Activated CD8-positive, alpha-beta memory T cell treated with anti-CD3 and anti-CD28 coated beads for 4 hours (primary cell): ENCODE data around the gene KASH5.
"Not testable (repeated sequence)": the region's sequence is repeated elsewhere in the genome, so short reads cannot be mapped to it uniquely, and the experiment has no call there.

ENCODE experiments used
- DNase-seq, 2 donors: peaks; one replicate each; pipeline ENCODE4 v3.0.0-alpha.2; 2020; ENCODE audit warnings: low read depth in 2 of 2

Gene KASH5

DNA sequence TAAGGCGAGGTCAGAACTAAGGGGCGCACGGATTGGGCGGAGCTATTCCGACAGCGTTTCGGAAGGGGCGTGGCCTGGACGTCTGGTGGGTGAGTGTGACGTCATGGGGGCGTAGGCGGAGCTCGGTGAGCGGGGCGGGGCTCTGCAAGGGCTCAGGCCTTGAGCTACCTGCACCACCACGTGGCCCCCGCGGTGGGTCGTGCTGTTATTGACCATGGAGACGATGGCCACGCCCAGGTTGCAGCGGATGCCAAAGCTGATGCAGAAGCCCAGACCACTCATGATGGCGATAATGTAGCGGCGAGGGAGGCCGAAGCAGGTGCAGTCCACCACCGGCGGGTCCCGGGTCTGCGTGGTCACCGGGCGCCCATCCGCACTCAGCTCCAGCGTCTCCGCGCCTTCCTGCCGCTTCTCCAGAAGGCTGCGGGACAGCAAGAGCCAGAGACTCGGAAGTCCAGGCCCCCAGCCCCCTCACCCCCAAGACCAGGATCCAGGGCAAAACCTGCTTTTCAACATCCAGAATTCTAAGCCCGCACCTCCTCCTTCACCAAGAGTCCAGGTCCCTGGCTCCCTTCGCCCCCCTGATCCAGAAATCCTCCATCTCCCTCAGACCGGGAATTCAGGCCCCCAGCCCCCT, 48.5 kb downstream of the KASH5 start:
- no peak for DNase-seq

DNA sequence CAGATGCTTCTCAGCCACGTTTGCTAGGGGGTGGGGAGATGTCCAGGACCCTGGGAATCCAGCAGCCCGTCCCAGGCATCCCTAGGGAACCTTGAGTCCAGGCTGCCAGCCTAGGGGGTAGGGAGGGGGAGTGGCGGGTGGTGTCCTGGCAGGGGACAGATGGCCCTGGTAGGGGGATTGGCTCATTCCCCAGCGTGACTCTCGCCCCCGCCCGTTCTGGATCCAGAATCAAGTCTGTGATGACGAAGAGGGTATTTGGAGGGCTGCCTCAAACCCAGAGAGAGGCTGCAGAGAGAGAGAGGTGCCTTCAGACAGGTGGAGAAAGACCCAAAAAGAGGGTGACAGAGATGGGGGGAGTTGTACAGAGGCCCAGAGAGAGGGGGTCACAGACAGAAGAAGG, 49.2 kb downstream of the KASH5 start:
- no peak for DNase-seq

DNA sequence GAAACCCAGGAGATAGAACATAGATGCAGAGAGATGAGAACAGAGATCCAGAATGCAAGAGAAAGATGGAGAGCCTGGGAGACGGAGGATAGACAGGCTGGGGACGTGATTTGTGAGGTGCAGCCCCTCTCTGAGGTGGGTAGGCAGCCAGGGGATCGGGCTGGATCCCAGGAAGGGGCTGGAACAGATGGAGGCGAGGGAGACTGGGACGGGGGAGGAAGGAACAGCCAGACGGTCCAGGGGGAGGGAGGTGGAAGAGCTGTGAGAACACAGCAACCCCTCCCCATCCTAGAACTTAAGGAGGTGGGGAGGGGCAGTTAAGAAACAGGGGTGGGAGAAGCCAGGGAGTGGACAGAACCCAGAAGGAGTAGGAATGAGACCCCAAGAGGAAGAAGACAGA, 50.2 kb downstream of the KASH5 start:
- no peak for DNase-seq

DNA sequence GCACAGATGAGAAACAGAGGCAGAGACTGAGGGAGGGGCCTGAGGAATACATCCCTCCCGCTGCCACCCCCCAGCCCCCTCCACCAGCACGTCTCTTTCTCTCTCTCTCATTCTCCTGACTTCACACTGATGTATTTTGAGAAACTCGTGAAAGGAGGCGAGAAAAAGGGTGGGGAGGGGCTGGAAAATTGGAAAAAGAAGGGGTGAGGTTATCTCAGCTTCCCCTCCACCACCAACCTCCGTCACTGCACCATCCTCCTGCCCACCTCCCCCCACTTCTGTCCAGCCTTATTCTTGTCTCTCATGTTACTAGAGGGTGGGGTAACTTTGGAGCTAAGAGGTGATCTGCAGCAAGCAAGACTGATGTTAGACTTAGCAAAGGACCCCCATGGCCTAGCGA, 51.8 kb downstream of the KASH5 start:
- DNase-seq = no peak

DNA sequence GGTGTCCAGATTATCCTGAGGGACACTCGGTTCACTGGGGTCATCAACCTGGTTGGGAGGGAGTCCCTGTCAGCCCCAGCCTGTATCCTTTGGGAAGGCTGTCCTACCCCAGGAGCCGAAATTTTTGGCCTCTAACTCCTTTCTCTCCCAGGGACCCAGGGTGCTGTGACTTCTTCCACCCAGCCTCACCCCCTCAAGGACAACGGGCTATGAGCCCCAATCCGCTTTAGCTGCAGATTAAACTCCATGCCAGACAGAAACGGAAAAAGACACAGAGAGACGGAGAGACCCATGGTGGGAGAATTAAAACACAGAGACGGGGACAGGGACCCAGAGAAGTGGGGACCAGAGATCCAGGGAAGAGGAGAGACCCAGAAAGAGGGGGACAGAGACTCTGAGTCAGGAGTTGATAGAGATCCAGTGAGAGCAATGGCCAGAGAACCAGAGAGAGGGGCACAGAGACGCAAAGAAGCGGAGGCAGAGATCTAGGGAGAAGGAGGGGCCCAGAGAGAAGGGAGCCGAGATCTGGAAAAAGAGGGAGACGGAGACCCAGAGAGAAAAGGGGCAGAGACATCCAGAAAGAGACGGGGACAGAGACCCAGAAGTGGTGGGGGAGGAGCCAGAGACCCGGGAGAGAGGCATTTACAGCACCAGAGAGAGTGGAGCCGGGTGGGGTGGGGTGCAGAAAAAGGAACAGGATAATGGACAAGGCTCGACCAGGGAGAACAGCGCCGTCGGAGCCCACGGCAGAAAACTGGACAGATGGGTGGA, 52.6 kb downstream of the KASH5 start:
- no peak for DNase-seq

DNA sequence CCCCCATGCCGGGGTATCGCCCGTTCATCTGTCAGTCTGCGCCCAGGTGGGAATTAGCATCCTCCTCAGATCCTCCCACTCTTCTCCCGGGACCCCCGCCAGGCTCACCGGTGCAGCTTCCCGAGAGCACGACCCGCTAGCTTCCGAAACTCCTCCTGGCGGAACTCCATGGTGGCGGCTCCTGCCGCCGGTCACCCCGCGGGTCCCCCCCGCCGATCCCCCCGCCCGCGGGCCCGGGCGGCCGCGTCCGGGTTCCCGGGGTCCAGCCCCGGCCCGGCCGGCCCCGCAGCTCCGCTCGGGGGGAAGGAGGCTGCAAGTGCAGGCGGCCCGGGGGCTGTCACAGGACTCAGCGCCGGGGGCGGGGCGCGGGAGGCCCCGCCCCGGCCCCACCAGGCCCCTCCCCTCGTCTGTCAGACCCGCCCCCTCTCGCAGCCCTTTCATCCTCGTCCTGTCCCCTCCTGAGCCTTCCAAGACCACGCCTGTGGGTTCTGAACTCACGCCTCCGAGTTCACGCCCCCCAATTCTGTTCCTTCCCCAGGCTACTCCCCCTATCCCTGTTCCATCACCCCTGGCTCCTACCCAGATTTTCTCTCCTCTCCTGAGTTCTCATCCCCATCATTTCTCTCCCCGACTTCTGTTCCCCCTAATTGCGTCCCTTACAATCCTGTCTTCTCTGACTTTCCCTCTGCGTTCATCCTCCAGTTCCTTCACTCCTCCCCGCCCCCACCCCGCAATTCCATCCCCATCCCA, 53.3 kb downstream of the KASH5 start, which contains the start of gene SLC17A7:
TSS of gene SLC17A7 (minus strand) at position 318 of the 750 bp plus-strand sequence. CDS start at position 170, 148 bp downstream.
- DNase-seq = no peak

DNA sequence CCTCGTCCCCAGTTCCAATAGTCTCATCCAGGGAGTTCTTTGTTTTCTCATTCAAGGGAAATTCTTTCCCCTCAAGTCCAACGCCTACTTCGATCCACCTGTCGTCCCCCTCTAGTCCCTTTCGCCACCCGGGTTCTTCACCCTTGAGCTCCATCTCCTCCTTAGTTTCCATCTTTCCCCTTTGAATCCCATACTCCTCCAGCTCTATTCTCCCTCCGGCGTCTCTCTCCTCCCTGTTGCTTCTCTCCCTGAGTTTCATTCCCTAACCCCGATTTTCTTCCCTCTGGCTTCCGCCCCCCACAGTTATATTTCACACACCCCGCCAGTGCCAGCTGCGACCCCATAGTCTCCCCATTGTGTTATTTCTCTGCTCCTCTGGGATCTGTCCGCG, 53.9 kb downstream of the KASH5 start:
- no peak for DNase-seq

DNA sequence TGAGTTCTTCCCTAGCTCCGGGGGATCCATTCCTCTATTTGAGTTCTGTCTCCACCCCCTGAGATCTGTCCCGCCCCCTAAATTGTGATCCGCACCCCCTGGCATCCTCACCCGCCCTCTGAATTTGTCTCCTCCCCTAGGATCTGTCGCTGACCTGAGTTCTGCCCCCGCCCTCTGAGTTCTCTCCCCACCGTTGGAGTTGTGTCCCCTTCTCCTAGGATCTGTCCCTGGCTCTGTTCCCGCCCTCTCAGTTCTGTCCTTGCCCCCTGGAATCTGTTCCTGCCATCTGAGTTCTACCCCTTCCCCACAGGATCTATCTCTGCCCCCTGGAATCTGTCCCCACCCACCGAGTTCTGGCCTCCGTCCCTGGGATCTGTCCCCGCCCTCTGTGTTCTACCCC, 54.3 kb downstream of the KASH5 start:
- DNase-seq = no peak

DNA sequence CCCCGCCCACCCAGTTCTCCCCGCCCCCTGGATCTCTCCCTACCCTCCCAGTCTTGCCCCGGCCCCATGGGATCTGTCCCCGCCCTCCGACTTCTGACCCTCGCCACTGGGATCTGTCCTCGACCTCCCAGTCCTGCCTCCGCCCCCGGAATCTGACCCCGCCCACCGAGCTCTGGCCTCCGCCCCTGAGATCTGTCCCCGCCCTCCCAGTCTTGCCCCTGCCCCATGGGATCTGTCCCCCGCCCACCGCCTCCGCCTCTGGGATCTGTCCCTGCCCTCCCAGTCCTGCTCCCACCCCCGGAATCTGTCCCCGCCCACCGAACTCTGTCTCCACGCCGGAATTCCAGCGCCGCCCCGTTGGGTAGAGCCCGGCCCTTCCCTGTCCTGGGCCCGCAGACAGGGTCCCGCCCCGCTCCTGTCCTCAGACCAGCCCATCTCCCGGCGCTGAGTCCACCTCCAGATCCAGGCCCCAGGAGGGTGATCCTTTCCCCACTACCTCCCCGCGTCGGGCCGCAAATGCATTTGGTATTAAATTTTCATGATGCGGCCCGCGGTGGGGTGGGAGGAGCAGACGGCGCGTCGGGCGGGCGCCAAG, 54.8 kb downstream of the KASH5 start:
- DNase-seq = no peak

DNA sequence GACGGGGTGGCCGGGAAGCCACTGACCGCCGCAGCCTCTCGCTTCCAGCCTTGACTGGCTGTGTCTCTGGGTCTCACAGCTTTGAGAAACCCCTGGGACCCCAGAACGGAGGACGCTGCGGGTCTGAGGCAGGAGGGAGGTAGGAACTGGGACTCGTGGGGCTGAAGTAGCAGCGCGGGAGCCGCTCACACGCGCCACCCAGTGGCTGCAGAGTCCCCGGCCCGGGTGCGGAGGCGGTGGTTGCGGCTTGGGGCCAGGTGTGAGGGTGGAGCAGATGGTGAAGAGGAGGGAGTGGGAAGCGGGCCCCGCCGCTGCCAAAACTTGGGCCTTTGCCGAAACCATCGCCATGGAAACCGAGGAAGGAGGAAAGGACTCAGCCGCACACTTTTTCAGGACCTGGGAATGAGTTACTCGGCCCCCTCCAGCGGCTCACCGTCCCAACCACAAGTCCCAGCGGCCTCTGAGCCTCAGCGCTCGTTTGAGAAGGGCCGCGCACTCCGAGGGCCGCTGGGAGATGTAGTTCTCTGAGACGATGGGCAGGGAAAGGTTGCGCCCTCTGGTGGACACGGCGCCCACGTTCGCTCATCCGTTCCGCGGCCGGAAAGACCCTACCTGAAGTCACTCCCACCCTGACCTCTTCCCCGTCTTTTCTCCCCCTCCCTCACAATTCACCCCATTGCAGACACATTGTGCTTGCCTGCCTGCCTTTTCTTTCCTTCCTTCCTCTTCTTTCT, 55.5 kb downstream of the KASH5 start:
- peak; percentile 85 for DNase-seq

DNA sequence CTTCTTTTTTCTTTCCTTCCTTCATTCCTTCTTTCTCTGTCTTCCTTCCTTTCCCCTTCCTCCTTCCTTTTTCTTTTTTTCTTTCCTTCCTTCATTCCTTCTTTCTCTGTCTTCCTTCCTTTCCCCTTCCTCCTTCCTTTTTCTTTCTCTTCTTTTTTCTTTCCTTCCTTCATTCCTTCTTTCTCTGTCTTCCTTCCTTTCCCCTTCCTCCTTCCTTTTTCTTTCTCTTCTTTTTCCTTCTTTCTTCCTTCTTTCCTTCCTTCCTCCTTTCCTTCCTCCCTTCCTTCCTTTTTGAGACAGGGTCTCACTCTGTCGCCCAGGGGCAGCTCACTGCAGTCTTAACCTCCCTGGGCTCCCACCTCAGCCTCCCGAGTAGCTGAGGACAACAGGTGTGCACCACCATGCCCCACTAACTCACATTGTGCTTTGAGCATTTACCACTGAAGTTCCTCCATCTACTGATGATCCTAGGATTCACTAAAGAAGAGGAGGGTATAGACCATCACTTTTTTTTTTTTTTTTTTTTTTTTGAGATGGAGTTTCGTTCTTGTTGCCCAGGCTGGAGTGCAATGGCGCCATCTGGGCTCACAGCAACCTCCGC, 56.2 kb downstream of the KASH5 start:
- not testable (repeated sequence) for DNase-seq

DNA sequence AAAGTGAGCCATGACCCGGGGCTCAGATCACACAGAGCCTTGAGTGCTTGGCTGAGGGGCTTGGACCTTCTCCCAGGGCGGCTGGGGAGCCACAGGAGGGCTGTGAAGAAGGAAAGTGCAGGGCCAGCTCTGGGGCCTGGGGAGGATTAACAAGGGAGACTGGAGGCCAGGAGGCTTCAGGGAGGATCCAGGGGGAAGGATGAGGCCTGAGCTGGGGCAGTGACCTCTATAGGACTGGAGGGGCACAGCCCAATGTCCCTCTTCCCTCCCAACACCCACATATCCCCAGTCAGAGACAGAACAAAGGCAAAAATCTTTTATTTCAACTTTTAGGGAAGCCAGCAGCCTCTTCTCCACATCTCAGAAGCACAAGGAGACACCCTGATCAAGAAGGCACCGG, 57.9 kb downstream of the KASH5 start:
- DNase-seq = no peak

DNA sequence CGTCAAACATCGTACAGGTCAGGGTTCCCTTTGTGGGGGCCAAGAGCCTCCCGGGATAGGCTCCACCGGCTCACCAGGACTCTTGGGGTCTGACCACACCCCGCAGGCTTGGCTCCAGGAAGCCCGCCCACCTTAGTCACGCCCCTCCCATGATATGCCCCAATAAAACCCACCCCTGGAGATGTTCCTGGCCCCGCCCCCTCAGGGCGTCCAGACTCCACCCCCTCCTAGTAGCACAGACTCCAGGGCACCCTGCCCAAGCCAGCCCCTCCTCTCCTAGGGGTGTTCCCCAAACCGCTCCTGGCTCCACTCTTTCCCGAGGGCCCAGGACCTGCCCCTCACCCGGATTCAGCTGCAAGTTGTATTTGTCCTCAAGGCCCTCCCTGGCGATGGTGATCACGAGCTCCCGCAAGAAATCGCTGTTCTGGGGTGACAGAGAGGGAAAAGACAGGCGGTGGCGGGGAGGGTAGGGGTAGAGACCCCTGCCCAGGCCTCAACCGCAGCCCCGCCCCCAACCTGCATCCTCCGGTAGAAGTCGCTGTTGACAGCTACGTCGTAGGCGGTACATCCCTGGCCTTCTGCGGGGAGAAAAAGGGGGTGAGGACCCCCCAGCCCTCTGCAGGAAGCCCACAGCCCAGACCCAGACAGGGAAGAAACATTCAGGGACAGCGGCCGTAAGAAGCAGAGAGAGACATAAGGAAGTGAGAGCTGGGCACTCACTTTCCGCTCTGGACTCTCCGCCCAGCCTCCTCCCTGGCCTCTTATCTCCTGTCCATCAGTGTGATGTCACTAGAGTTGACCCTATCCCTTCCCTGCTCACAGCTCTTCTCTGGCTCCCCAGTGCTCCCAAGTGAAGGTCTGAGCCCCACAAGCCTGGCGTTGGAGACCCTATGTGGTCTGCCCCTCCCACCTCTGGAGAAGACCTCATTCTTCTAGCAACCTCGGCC, 59.7 kb downstream of the KASH5 start:
- no peak for DNase-seq

DNA sequence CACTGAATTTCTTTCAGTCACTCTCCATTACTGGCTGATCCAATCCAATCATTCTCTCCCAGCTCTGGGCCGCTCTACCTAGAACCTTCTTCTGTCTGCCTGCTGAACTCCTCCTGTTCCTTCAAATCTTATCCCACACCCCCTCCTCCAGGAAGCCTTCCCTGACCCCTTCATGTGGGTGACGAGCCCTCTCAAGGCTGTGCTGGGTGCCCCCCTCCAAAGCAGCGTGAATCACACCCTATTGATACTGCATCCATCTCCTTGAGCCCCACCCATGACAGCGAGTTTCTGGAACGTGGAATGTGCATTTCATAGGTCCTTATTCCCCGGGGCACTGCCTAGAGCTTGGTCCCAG, 60.4 kb downstream of the KASH5 start:
- DNase-seq = no peak

DNA sequence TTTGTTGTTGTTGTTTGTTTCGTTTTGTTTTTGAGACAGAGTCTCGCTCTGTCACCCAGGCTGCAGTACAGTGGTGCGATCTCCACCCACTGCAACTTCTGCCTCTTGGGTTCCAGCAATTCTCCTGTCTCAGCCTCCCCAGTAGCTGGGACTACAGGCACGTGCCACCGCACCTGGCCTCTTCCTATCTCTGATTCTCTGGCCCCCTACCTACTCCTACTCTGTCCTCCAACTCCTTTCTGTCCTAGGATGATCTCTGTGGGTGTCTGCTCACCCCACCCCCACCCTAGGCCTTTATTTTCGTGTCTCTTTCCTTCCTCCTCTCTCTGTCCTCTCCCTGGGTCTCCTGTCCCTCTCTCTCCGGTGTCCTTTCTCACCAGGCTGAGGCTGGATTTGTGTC, 62.4 kb downstream of the KASH5 start:
- no peak for DNase-seq

DNA sequence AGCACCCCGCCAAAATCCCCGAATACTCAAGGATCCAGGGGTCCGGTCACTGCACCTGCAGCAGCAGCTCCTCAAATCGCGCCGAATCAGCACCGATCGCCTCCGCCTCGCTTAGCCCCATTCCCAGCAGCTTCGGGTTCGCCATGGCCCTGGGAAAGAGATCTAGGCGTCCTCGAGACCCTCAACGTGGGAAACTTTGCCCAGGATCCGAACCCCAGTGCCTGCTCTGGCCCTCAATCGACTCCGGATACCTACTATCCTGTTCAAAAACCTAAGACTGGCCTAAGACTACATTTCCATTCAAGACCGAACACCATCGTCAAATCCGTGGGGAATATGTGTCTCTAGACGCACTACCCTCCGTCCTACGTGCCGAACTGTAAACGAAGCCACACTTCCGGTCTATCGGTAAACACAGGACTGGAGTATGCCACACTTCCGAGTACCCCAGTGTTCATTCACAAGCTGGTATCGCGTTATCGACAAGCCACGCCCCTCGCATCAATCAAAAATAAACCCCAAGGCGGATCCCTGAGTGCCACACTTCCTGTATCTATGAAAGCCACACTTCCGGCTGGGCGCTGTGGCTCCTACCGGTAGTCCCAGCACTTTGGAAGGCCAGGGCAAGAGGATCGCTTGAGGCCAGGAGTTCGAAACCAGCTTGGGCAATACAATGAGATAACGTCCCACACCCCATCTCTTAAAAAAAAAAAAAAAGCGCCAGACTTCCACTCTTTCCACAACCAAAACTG, 63.6 kb downstream of the KASH5 start, which contains the start of gene PIH1D1:
TSS of gene PIH1D1 (minus strand) at position 385 of the 752 bp plus-strand sequence. CDS start at position 145, 240 bp downstream.
- DNase-seq = peak; percentile 87 to 92

DNA sequence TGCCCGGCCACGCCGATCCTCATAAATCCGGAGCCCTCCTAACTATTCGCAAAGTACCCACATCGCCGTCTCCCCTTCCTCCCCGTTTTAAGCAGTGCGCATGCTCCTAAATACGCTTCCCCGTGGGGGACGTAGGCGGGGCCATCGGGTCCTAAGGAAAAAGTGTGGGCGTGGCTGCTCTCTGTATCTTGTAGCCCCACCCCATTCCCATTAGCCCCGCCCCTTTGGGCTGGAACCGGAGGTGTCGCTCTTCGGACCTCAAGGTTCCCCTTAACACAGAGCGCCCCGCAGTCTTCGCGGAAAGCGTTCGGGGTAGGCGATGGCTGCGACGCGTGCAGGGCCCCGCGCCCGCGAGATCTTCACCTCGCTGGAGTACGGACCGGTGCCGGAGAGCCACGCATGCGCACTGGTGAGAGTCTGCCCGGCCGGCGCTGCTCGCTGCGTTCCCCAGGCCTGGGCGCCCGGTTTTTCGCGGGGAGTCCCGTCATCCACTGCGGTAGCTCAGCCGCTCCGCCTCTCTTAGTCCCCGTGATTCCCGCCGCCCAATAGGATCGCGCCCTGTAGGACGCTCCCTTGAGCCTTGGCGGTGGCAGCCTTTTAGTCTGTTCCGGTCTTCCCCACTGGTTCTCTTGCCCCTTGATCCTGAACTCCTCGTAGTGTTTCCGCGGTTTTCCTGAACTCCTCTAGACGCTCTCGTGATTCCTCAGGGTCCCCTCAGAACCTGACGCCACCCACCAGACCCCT, 65.1 kb downstream of the KASH5 start, which contains the start of gene ALDH16A1:
TSS of gene ALDH16A1 (plus strand) at position 213 of the 744 bp plus-strand sequence. CDS start at position 320, 107 bp downstream.
- DNase-seq = peak; percentile 94 to 95

DNA sequence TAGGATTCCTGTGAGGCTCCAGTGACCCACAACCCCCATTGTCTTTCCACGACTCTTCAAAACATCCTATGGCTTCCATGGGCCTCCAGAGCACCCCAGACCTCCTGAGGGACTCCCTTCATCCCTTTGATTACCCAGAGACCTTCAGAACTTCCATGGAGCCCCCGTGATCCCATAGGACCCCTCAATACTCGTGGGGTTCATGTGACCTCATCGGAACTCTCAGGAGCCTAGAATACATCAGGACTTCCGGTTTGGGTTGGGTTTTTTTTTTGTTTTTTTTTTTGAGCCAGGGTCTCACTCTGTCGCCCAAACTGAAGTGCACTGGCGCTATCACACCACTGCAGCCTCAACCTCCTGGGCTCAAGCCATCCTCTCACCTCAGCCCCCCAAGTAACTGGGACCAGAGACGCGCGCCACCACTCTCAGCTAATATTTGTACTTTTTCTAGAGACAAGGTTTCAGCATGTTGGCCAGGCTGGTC, 65.8 kb downstream of the KASH5 start:
- DNase-seq = no peak
